Neuron (in vitro differentiated cells): ENCODE results near the gene TBC1D10A.
A peak's percentile ranks its signal among the peaks of the same experiment; 100 is the strongest.

ENCODE experiments used
- H2AFZ ChIP-seq: one replicate; pipeline ENCODE4 v1.6.1; 2013; ENCODE audit warnings: low read depth, mild to moderate bottlenecking, inconsistent platforms, low read length, moderate library complexity
- H3K27me3 ChIP-seq: one replicate; pipeline ENCODE4 v1.6.1; 2013; ENCODE audit warnings: low read length; ENCODE audit not compliant: insufficient read depth
- H3K36me3 ChIP-seq: one replicate; pipeline ENCODE4 v1.6.1; 2013; ENCODE audit warnings: low read length; ENCODE audit not compliant: insufficient read depth
- H3K4me1 ChIP-seq: one replicate; pipeline ENCODE4 v1.6.1; 2013; ENCODE audit warnings: low read length; ENCODE audit not compliant: insufficient read depth
- H3K4me3 ChIP-seq: 2 replicates; pipeline ENCODE4 v1.5.1; 2013; ENCODE audit warnings: mild to moderate bottlenecking, low read length, moderate library complexity
- H3K9me3 ChIP-seq: one replicate; pipeline ENCODE4 v1.6.1; 2013; ENCODE audit warnings: low read length

The TBC1D10A gene, protein sequence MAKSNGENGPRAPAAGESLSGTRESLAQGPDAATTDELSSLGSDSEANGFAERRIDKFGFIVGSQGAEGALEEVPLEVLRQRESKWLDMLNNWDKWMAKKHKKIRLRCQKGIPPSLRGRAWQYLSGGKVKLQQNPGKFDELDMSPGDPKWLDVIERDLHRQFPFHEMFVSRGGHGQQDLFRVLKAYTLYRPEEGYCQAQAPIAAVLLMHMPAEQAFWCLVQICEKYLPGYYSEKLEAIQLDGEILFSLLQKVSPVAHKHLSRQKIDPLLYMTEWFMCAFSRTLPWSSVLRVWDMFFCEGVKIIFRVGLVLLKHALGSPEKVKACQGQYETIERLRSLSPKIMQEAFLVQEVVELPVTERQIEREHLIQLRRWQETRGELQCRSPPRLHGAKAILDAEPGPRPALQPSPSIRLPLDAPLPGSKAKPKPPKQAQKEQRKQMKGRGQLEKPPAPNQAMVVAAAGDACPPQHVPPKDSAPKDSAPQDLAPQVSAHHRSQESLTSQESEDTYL

DNA sequence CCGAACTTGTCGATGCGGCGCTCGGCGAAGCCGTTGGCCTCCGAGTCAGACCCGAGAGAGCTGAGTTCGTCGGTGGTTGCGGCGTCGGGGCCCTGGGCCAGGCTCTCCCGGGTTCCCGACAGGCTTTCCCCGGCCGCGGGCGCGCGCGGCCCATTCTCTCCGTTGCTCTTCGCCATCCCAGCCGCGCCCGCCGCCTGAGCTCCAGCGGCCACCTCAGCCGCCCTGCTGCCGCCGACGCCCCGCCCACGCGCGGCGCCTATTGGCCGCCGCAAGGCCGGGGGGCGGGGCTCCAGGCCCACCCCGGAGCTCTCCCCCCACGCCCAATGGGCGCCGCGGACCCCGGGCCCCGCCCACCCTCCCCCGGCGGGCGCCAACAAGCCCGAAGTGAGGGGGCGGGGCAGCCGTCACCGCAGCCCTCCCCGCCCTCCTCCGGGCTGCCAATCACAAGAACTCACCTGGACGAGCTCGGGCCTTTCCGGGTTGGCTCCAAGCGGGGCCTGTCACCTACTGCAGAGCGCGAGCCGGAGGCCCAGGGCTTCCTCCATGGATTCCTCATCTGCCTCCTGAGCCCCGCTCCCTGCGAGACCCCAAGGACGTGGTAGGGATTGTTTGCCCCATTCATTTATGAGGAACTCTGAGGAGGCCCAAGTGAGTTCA is at the start of gene TBC1D10A:
Gene TBC1D10A (minus strand): TSS at position 236 of the 657 bp plus-strand sequence. CDS start 60 bp downstream, at position 176.
- H2AFZ ChIP-seq, result peak within 1 kb of the TSS; percentile 29
- H3K36me3 ChIP-seq, result peaks cover 7% of the 10 kb centered on the region
- peaks cover 14% of the 10 kb centered on the region for H3K4me1 ChIP-seq
- peak within 1 kb of the TSS; percentile 95 for H3K4me3 ChIP-seq
- H3K9me3 ChIP-seq, result no peaks in the 10 kb centered on the region
- no peaks in the 10 kb centered on the region for H3K27me3 ChIP-seq

GRCh38 chr22:30375312-30375849 is 48.6 kb upstream of the TBC1D10A start:
- H2AFZ ChIP-seq, result no peak overlapping the region
- H3K9me3 ChIP-seq, result no peaks in the 10 kb centered on the region
- H3K36me3 ChIP-seq, result peaks cover 16% of the 10 kb centered on the region
- no peak overlapping the region for H3K4me3 ChIP-seq
- H3K27me3 ChIP-seq, result no peaks in the 10 kb centered on the region
- no peaks in the 10 kb centered on the region for H3K4me1 ChIP-seq

- no peaks in the 10 kb centered on the region for H3K27me3 ChIP-seq
- no peaks in the 10 kb centered on the region for H3K4me1 ChIP-seq
- no peak overlapping the region for H3K4me3 ChIP-seq
- peaks cover 7% of the 10 kb centered on the region for H3K36me3 ChIP-seq
- H2AFZ ChIP-seq, result no peak overlapping the region
- no peaks in the 10 kb centered on the region for H3K9me3 ChIP-seq
These were observed 46.9 kb upstream of the TBC1D10A start for GRCh38 chr22:30373331-30374325.

DNA sequence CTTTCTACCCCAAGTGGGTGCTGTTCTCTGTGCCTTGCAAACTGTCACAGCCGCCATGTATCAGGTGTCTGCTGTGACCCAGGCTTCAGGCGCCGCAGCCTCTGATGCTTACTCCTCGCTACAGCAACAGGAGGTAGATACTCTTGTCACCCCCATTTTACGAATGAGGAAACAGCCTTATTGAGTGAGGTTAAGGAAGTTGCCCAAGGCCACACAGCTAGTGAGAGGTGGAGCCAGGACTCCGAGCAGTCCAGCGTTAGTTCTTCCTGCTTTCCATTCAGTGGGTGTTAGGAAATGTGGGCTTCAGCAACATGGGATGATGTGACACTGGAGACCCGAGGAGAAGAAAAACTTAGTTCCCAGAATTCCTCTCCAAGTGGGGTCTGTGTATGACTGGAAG is 46.2 kb upstream of the TBC1D10A start:
- Histone ChIP-seq H3K4me1 (no peaks in the 10 kb centered on the region), H3K36me3 (peaks cover 5% of the 10 kb centered on the region), H3K9me3 (no peaks in the 10 kb centered on the region), H3K4me3 (no peak overlapping the region), H2AFZ (no peak overlapping the region), H3K27me3 (no peaks in the 10 kb centered on the region)

DNA sequence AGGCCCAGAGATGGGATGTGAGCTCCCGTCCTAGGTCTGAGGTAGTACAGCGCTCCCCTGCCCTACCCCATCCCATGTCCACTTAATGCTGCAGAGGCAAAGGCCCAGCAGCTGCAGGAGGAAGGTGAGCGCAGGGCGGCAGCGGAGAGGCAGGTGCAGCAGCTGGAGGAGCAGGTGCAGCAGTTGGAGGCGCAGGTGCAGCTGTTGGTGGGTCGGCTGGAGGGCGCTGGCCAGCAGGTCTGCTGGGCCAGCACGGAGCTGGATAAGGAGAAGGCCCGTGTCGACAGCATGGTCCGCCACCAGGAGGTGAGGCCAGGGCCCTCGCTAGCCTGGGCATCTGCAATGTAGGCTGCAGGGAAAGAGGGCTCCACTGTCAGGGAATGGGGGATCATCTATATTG is 45.2 kb upstream of the TBC1D10A start:
- Histone ChIP-seq H3K9me3 (no peaks in the 10 kb centered on the region), H3K27me3 (no peaks in the 10 kb centered on the region), H3K4me3 (no peak overlapping the region), H3K36me3 (no peaks in the 10 kb centered on the region), H3K4me1 (no peaks in the 10 kb centered on the region), H2AFZ (no peak overlapping the region)

- no peaks in the 10 kb centered on the region for H3K27me3 ChIP-seq
- no peaks in the 10 kb centered on the region for H3K9me3 ChIP-seq
- H2AFZ ChIP-seq, result no peak overlapping the region
- H3K4me1 ChIP-seq, result no peaks in the 10 kb centered on the region
- no peaks in the 10 kb centered on the region for H3K36me3 ChIP-seq
- no peak overlapping the region for H3K4me3 ChIP-seq
These were observed 44.6 kb upstream of the TBC1D10A start for GRCh38 chr22:30371321-30371720.

- Histone ChIP-seq H3K4me1 (no peaks in the 10 kb centered on the region), H3K9me3 (no peaks in the 10 kb centered on the region), H3K27me3 (no peaks in the 10 kb centered on the region), H3K4me3 (no peak overlapping the region), H2AFZ (no peak overlapping the region), H3K36me3 (no peaks in the 10 kb centered on the region)
These were observed 44.0 kb upstream of the TBC1D10A start for GRCh38 chr22:30370641-30371230.

DNA sequence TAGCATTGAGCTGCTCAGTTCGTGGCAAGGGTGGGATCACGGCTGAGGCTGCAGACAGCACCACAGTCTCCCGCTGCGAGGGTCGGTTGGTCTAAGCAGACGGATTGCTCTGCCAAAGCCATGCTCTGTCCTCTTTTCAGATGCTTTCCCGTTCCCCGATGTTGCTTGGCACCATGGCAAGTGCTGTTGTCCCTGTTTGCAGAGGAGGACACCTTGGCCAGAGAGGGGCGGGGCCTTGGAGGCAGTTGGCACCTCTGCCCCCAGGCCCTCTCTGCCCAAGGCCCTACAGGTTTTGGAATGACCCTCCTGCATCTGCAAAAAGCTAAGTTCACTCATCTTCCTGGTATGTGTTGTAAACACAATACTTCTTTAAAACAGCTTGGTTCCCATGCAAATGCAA is 41.7 kb upstream of the TBC1D10A start:
- Histone ChIP-seq H2AFZ (no peak overlapping the region), H3K4me1 (no peaks in the 10 kb centered on the region), H3K27me3 (no peaks in the 10 kb centered on the region), H3K9me3 (no peaks in the 10 kb centered on the region), H3K4me3 (no peak overlapping the region), H3K36me3 (no peaks in the 10 kb centered on the region)

DNA sequence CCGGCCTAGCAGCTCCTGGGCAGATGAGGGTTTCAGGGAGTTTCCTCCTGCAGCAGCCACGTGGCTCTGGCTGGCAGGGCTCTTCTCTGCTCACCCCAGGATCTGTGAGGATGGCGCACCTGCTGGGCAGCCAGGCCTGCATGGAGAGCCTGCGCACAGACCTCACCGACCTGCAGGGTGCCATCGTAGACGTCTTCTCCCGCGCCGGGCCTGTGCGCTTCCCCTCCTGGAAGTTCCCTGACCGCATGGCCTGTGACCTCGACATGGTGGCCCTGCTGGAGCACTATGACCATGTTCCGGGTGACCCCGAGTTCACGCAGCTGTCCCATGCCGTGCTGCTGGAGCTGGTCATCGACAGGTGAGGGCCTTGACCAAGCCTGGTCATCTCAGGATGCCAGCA is 39.1 kb upstream of the TBC1D10A start:
- no peaks in the 10 kb centered on the region for H3K9me3 ChIP-seq
- no peak overlapping the region for H2AFZ ChIP-seq
- H3K27me3 ChIP-seq, result no peaks in the 10 kb centered on the region
- no peak overlapping the region for H3K4me3 ChIP-seq
- H3K4me1 ChIP-seq, result no peaks in the 10 kb centered on the region
- H3K36me3 ChIP-seq, result no peaks in the 10 kb centered on the region

- no peaks in the 10 kb centered on the region for H3K36me3 ChIP-seq
- H3K4me3 ChIP-seq, result no peak overlapping the region
- H3K27me3 ChIP-seq, result no peaks in the 10 kb centered on the region
- no peaks in the 10 kb centered on the region for H3K9me3 ChIP-seq
- H2AFZ ChIP-seq, result no peak overlapping the region
- no peaks in the 10 kb centered on the region for H3K4me1 ChIP-seq
These were observed 36.0 kb upstream of the TBC1D10A start for GRCh38 chr22:30362651-30363281.

DNA sequence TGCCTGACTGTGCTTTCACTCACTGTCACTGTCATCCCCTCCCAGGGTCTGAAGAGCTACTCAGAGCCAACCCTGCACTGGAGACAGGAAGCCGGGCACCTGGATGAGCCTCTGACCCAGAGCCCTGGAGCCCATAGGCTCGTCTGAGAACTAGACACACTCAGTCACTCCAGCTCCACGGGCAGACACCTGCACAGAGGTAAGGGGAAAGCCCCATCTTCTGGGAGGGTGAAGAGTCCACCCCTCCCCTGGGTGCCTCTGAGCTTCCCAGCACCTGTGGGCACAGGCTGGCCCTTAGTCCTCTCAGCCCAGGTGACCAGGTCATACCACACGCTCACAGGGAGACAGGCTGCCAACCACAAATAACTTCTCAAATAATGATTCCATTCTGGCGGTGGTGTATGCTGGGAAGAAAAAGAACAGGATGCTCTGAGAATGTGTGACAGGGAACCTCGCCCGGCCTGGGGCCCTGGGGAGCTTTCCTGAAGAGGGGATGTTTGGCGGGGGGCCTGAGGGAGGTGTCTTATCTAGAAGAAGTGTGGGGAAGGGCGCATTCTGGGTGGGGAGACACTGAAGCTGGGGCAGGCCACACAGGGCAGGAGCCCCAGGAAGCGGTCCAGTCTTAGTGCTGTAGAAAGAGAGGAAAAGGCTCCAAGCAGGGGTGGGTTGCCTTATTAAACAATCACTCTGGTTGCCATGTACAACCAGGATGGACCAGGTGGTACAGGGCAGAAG is 35.3 kb upstream of the TBC1D10A start:
- H2AFZ ChIP-seq, result no peak overlapping the region
- no peaks in the 10 kb centered on the region for H3K36me3 ChIP-seq
- H3K9me3 ChIP-seq, result no peaks in the 10 kb centered on the region
- H3K4me3 ChIP-seq, result no peak overlapping the region
- H3K27me3 ChIP-seq, result no peaks in the 10 kb centered on the region
- peaks cover 3% of the 10 kb centered on the region for H3K4me1 ChIP-seq
